IMR-90 (cell line): ENCODE data around the gene SMARCC2. TPM values are rescaled to one million over a fixed set of nuclear protein-coding genes. Genes with fewer than 3 reads are reported as not detected.

Experiments used
- ATAC-seq: fragments of 200-7000 bp; cut with Tn5 transposase; 2 replicates; pipeline ENCODE4 v1.9.1; 2020; ENCODE audit warnings: low read depth, mild to moderate bottlenecking, moderate library complexity
- BruUV-seq: library from RNA; stranded (reverse); fragments of 400-500 nt; replicated peaks from 2 replicates; lab custom pipeline; 2021; lab: Mats Ljungman, UMichigan
- CTCF ChIA-PET: fragments of 300-600 bp; formaldehyde crosslinking; extraction: SDS; loops from one replicate; lab custom pipeline; 2021; ENCODE audit warnings: antibody characterized with exemption; lab: Yijun Ruan, JAX
- POLR2A ChIA-PET: fragments of 300-600 bp; sonication (Branson Sonifier 250); formaldehyde crosslinking; loops from one replicate; lab custom pipeline; 2022; ENCODE audit warnings: antibody characterized with exemption; ENCODE audit not compliant: unreplicated experiment; lab: Charles Lee
- DNase-seq: peaks from one replicate; pipeline ENCODE4 v3.0.0; 2013
- H2AFZ ChIP-seq: replicated peaks from 2 replicates; pipeline ENCODE3; 2013; ENCODE audit warnings: low read length, mild to moderate bottlenecking; ENCODE audit not compliant: poor library complexity
- H2AK5ac ChIP-seq: 2 replicates; pipeline ENCODE4 v1.6.1; 2013; ENCODE audit warnings: low read depth, low read length, inconsistent platforms
- H2AK9ac ChIP-seq: replicated peaks from 2 replicates; pipeline ENCODE3; 2013; ENCODE audit warnings: mild to moderate bottlenecking, low read depth, low read length, moderate library complexity; ENCODE audit not compliant: poor library complexity
- H2BK120ac ChIP-seq: 2 replicates; pipeline ENCODE4 v1.6.1; 2013; ENCODE audit warnings: low read depth, low read length, inconsistent platforms
- H2BK15ac ChIP-seq: 3 replicates; pipeline ENCODE4 v1.6.1; 2013; ENCODE audit warnings: low read depth, low read length, inconsistent platforms
- H2BK20ac ChIP-seq: 2 replicates; pipeline ENCODE4 v1.6.1; 2013; ENCODE audit warnings: low read depth, mild to moderate bottlenecking, inconsistent platforms, low read length, moderate library complexity
- H2BK5ac ChIP-seq: 2 replicates; pipeline ENCODE4 v1.6.1; 2013; ENCODE audit warnings: mild to moderate bottlenecking, low read depth, low read length, inconsistent platforms; ENCODE audit not compliant: poor library complexity, severe bottlenecking
- H3K14ac ChIP-seq: replicated peaks from 2 replicates; pipeline ENCODE4 v1.6.1; 2013; ENCODE audit warnings: low read depth, low read length, inconsistent platforms
- H3K18ac ChIP-seq: 2 replicates; pipeline ENCODE4 v1.6.1; 2013; ENCODE audit warnings: low read depth, low read length, control low read depth
- H3K23ac ChIP-seq: 2 replicates; pipeline ENCODE4 v1.6.1; 2013; ENCODE audit warnings: low read depth, low read length, inconsistent platforms
- H3K27ac ChIP-seq: 2 replicates; pipeline ENCODE4 v1.5.1; 2013; ENCODE audit warnings: mild to moderate bottlenecking, control low read depth, low read length; ENCODE audit not compliant: insufficient read depth
- H3K27me3 ChIP-seq: 2 replicates; pipeline ENCODE4 v1.6.1; 2013; ENCODE audit warnings: low read length; ENCODE audit not compliant: control insufficient read depth, insufficient read depth
- H3K36me3 ChIP-seq: 2 replicates; pipeline ENCODE4 v1.6.1; 2013; ENCODE audit warnings: low read length, mixed read lengths; ENCODE audit not compliant: control insufficient read depth, insufficient read depth
- H3K4ac ChIP-seq: 2 replicates; pipeline ENCODE4 v1.6.1; 2013; ENCODE audit warnings: low read depth, low read length, inconsistent platforms
- H3K4me1 ChIP-seq: 2 replicates; pipeline ENCODE4 v1.6.1; 2013; ENCODE audit warnings: low read length, mixed read lengths; ENCODE audit not compliant: control insufficient read depth, insufficient read depth
- H3K4me2 ChIP-seq: 2 replicates; pipeline ENCODE4 v1.6.1; 2013; ENCODE audit warnings: low read depth, mild to moderate bottlenecking, control low read depth, low read length, moderate library complexity
- H3K4me3 ChIP-seq: 2 replicates; pipeline ENCODE4 v1.5.1; 2013; ENCODE audit warnings: low read depth, mild to moderate bottlenecking, control low read depth, low read length, moderate library complexity; ENCODE audit not compliant: insufficient read depth
- H3K56ac ChIP-seq: 2 replicates; pipeline ENCODE4 v1.6.1; 2013; ENCODE audit warnings: low read length, inconsistent platforms; ENCODE audit not compliant: insufficient read depth; ENCODE audit errors: extremely low read depth
- H3K79me1 ChIP-seq, 2 experiments: 2 replicates each; pipeline ENCODE4 v1.6.1; 2013; ENCODE audit warnings: low read length in 2 of 2, inconsistent platforms in 1 of 2, low read depth in 1 of 2
- H3K9ac ChIP-seq: 2 replicates; pipeline ENCODE4 v1.6.1; 2013; ENCODE audit warnings: low read depth, low read length, control low read depth
- H3K9me1 ChIP-seq: 2 replicates; pipeline ENCODE4 v1.6.1; 2013; ENCODE audit warnings: low read length, inconsistent platforms; ENCODE audit not compliant: insufficient read depth
- H3K9me3 ChIP-seq: 2 replicates; pipeline ENCODE4 v1.6.1; 2013; ENCODE audit warnings: low read length; ENCODE audit not compliant: control insufficient read depth, insufficient read depth
- H4K20me1 ChIP-seq: 2 replicates; pipeline ENCODE4 v1.6.1; 2013; ENCODE audit warnings: low read length, inconsistent platforms; ENCODE audit not compliant: insufficient read depth
- H4K5ac ChIP-seq: 2 replicates; pipeline ENCODE4 v1.6.1; 2013; ENCODE audit warnings: mild to moderate bottlenecking, low read depth, low read length, control low read depth
- H4K8ac ChIP-seq, 2 experiments: 2 replicates each; pipeline ENCODE4 v1.6.1; 2013; ENCODE audit warnings: low read depth in 2 of 2, low read length in 2 of 2, control low read depth in 1 of 2, inconsistent platforms in 1 of 2
- H4K91ac ChIP-seq: 2 replicates; pipeline ENCODE4 v1.6.1; 2013; ENCODE audit warnings: low read depth, low read length, inconsistent platforms; ENCODE audit not compliant: insufficient read depth
- CEBPB ChIP-seq: IDR thresholded peaks from 2 replicates; pipeline ENCODE4 v1.6.1; 2012; ENCODE audit warnings: low read depth, low read length, improper control_type of control experiment
- FOS ChIP-seq: fragments of 150-350 bp; IDR thresholded peaks from 2 replicates; pipeline ENCODE4 v1.6.1; 2016; ENCODE audit warnings: low read depth, low read length
- WGBS, 2 experiments: methylation state at CpG; one replicate each; pipeline versions ENCODE4 v1.1.5 to v1.1.7; 2013; ENCODE audit warnings: missing lambda C conversion rate in 2 of 2; ENCODE audit not compliant: insufficient read length in 1 of 2; ENCODE audit errors: extremely low coverage in 2 of 2; 5-methylcytosine and 5-hydroxymethylcytosine counted together
- dilution Hi-C: fragments of 300-500 bp; cut with HindIII; formaldehyde crosslinking; loops from one replicate; pipeline ENCODE4 v1.14.3; 2018; ENCODE audit warnings: low sequenced_read_pairs; ENCODE audit not compliant: unreplicated experiment
- in situ Hi-C: fragments of 300-500 bp; cut with MboI; formaldehyde crosslinking; loops from 3 replicates; pipeline ENCODE4 v1.14.3; 2019; ENCODE audit warnings: low sequenced_read_pairs, inconsistent platforms, mixed read lengths
- intact Hi-C: fragments of 100-400 bp; cut with micrococcal nuclease; formaldehyde crosslinking; loops from 2 replicates; pipeline ENCODE4 v1.10.0; 2022
- polyA plus RNA-seq, 3 experiments: library from polyadenylated mRNA; depleted of rRNA; stranded (reverse); fragments of >200 nt; gene quantifications; 2 replicates each; pipeline ENCODE4 v1.2.3, GENCODE V29; 2012; ENCODE audit warnings: low replicate concordance in 1 of 3
- total RNA-seq: library from RNA; depleted of rRNA; stranded (reverse); fragments of >200 nt; gene quantifications from 2 replicates; pipeline ENCODE4 v1.2.3, GENCODE V29; 2012

The SMARCC2 gene
- total and polyA plus RNA-seq, 2 of the 4 experiments (the other 2 are of a cell fraction), result 42.3 to 43.8 TPM

- dilution Hi-C loops, result no loop called here
- no peaks in the 10 kb centered on the region for H3K9me3 ChIP-seq
- peaks cover 27 to 51% of the 10 kb centered on the region in 2 experiments for H3K79me1 ChIP-seq
- peaks cover 4% of the 10 kb centered on the region; the same call in 1 of the 2 replicates for H3K4me1 ChIP-seq
- H3K18ac ChIP-seq, result peak overlapping the region; percentile 88
- no TSS peak for BruUV-seq
- H3K23ac ChIP-seq, result peak overlapping the region; percentile 87
- peak overlapping the region; percentile 95 for H2AK9ac ChIP-seq
- H2AFZ ChIP-seq, result peak overlapping the region; percentile 87
- H2BK15ac ChIP-seq, result peak overlapping the region; percentile 67; the same call in 2 of the 3 replicates
- H3K4me3 ChIP-seq, result peak overlapping the region; percentile 79
- peak overlapping the region; percentile 96 for H4K91ac ChIP-seq
- H3K14ac ChIP-seq, result peak overlapping the region; percentile 98
- ATAC-seq (no peak), DNase-seq (peak; percentile 47)
- intact Hi-C loops, result loop anchor here (2.0 kb wide), 2 partner anchors 14 to 62 kb away; partner anchors contain the start of gene MYL6
- in situ Hi-C loops, result no loop called here
- peak overlapping the region; percentile 95 for H3K9ac ChIP-seq
- peak overlapping the region; percentile 60 for H4K5ac ChIP-seq
- WGBS, 2 experiments, result 28% methylated on average over 4 of the region's 10 CpGs; no CpG with 5 or more reads in 1 of the 2 experiments
- peak overlapping the region; percentile 94 for H2BK5ac ChIP-seq
- peak overlapping the region; percentile 81 for H2BK120ac ChIP-seq
- peak overlapping the region; percentile 6 for H2BK20ac ChIP-seq
- CTCF ChIA-PET, result interaction anchor here (0.6 to 2.0 kb wide), 4 partner anchors 13 to 142 kb away, joined by 4 to 8 read pairs (median 6); no protein-coding TSS in a partner anchor
- TF ChIP-seq FOS (no peak), CEBPB (peak; percentile 92)
- H3K4me2 ChIP-seq, result peak overlapping the region; percentile 93
- peaks cover 8% of the 10 kb centered on the region for H3K36me3 ChIP-seq
- peak overlapping the region; percentile 92 for H2AK5ac ChIP-seq
- POLR2A ChIA-PET, result interaction anchor here (0.6 to 1.7 kb wide), 4 partner anchors 13 to 1939 kb away, joined by 4 to 8 read pairs (median 4); partner anchors contain the start of gene SMARCC2
- H4K8ac ChIP-seq, result peak overlapping the region; percentile 74 to 84; a peak in 3 of 4 replicates
- H3K27ac ChIP-seq, result peak overlapping the region; percentile 95
- peak overlapping the region; percentile 98 for H3K4ac ChIP-seq
- peaks cover 16% of the 10 kb centered on the region for H3K9me1 ChIP-seq
- peaks cover 12% of the 10 kb centered on the region; the same call in 1 of the 2 replicates for H4K20me1 ChIP-seq
- H3K27me3 ChIP-seq, result no peaks in the 10 kb centered on the region
- peak overlapping the region; percentile 93 for H3K56ac ChIP-seq
Measured at GRCh38 chr12:56220611-56221231, 31.4 kb upstream of the SMARCC2 start.
